Calu3 (cell line): ENCODE data around the gene MRPS25. TPM values are rescaled to one million over a fixed set of nuclear protein-coding genes. Genes with fewer than 3 reads are reported as not detected.

Experiments
- Bru-seq: library from RNA; stranded (reverse); fragments of 400-500 nt; gene quantifications from one replicate; lab custom pipeline; 2021; lab: Mats Ljungman, UMichigan
- BruChase-seq, 2 experiments: library from RNA; stranded (reverse); fragments of 400-500 nt; gene quantifications; one replicate each; lab custom pipeline; 2021; lab: Mats Ljungman, UMichigan
- BruUV-seq: library from RNA; stranded (reverse); fragments of 400-500 nt; replicated peaks from 2 replicates; lab custom pipeline; 2021; lab: Mats Ljungman, UMichigan
- CTCF ChIA-PET: fragments of 300-600 bp; sonication (Branson Sonifier 250); formaldehyde crosslinking; loops from one replicate; lab custom pipeline; 2022; ENCODE audit warnings: antibody characterized with exemption; lab: Charles Lee
- DNase-seq: peaks from one replicate; pipeline ENCODE4 v3.0.0; 2022
- H3K27ac Mint-ChIP-seq: one replicate; pipeline ENCODE4 v1.8.0; 2022; ENCODE audit warnings: mixed read lengths; ENCODE audit not compliant: unreplicated experiment
- H3K27me3 Mint-ChIP-seq: one replicate; pipeline ENCODE4 v1.8.0; 2022; ENCODE audit warnings: mixed read lengths; ENCODE audit not compliant: unreplicated experiment
- H3K36me3 Mint-ChIP-seq: one replicate; pipeline ENCODE4 v1.8.0; 2022; ENCODE audit warnings: mild to moderate bottlenecking, moderate library complexity, mixed read lengths; ENCODE audit not compliant: insufficient read depth, unreplicated experiment
- H3K4me1 Mint-ChIP-seq: one replicate; pipeline ENCODE4 v1.8.0; 2022; ENCODE audit warnings: mild to moderate bottlenecking, low read depth, mixed read lengths; ENCODE audit not compliant: unreplicated experiment
- H3K4me3 Mint-ChIP-seq: one replicate; pipeline ENCODE4 v1.8.0; 2022; ENCODE audit warnings: mild to moderate bottlenecking, low read depth, moderate library complexity, mixed read lengths; ENCODE audit not compliant: unreplicated experiment
- H3K9me3 Mint-ChIP-seq: one replicate; pipeline ENCODE4 v1.8.0; 2022; ENCODE audit warnings: low read depth, mixed read lengths; ENCODE audit not compliant: unreplicated experiment
- CTCF ChIP-seq: fragments of 200-600 bp; IDR thresholded peaks from one replicate; pipeline ENCODE4 v1.8.0; 2022; ENCODE audit warnings: antibody characterized with exemption; ENCODE audit not compliant: unreplicated experiment
- intact Hi-C: fragments of 100-400 bp; cut with micrococcal nuclease; formaldehyde crosslinking; loops from one replicate; pipeline ENCODE4 v1.10.0; 2022; ENCODE audit not compliant: unreplicated experiment
- long read RNA-seq: library from polyadenylated mRNA; stranded (forward); transcript quantifications from one replicate; pipeline ENCODE4 v2.0.0, GENCODE V29; 2022
- total RNA-seq: library from RNA; stranded (reverse); gene quantifications from 2 replicates; pipeline ENCODE4 v1.2.3, GENCODE V29; 2022

Gene MRPS25
- 51.8 and 56.6 TPM in 2 replicates for total RNA-seq
- Bru-seq, nascent RNA, result percentile 83 among the genes with signal in this experiment
- percentile 84 among the genes with signal in this experiment for BruChase-seq, experiment 1, labeled RNA remaining after a 6-hour chase
- BruChase-seq, experiment 2, labeled RNA remaining after a 2-hour chase, result percentile 88 among the genes with signal in this experiment
- long read RNA-seq, full-length matches to known transcripts, result 39 of 54 reads
- long read RNA-seq, partial matches to known transcripts, result 9 of 54 reads
- long read RNA-seq, other reads (novel, unspliced or antisense), result 6 of 54 reads

- CTCF ChIA-PET, result interaction anchor here (0.8 to 1.7 kb wide), 2 partner anchors 14 to 20 kb away, joined by 3 to 8 read pairs; no protein-coding TSS in a partner anchor
- H3K27ac Mint-ChIP-seq, result peak within 1 kb of the TSS; percentile 77
- peaks cover 17% of the 10 kb centered on the region for H3K36me3 Mint-ChIP-seq
- peak within 1 kb of the TSS; percentile 92 for H3K4me3 Mint-ChIP-seq
- DNase-seq, result peak; percentile 87
- TF ChIP-seq CTCF, result no peak
- intact Hi-C loops, result loop anchor here (5.0 kb wide), 1 partner anchor 138 kb away; no protein-coding TSS in a partner anchor
- no TSS peak for BruUV-seq
- no peaks in the 10 kb centered on the region for H3K27me3 Mint-ChIP-seq
- H3K9me3 Mint-ChIP-seq, result no peaks in the 10 kb centered on the region
- peaks cover 14% of the 10 kb centered on the region for H3K4me1 Mint-ChIP-seq
Measured at GRCh38 chr3:15064835-15065549, at the start of gene MRPS25. TSS of gene MRPS25 (minus strand) at chr3:15065315. CDS start at chr3:15065194, 121 bp downstream.

GRCh38 chr3:15113884-15114283, 48.8 kb upstream of the MRPS25 start:
- no peak for DNase-seq
- BruUV-seq, result no TSS peak
- Mint-ChIP-seq H3K9me3 (no peaks in the 10 kb centered on the region), H3K27ac (no peak overlapping the region), H3K36me3 (no peaks in the 10 kb centered on the region), H3K27me3 (peaks cover 27% of the 10 kb centered on the region), H3K4me1 (no peaks in the 10 kb centered on the region), H3K4me3 (no peak overlapping the region)
- CTCF ChIA-PET, result no interaction called here
- no peak for TF ChIP-seq CTCF
- intact Hi-C loops, result no loop called here

- no peak overlapping the region for H3K27ac Mint-ChIP-seq
- no TSS peak for BruUV-seq
- intact Hi-C loops, result no loop called here
- H3K4me1 Mint-ChIP-seq, result no peaks in the 10 kb centered on the region
- no peak for DNase-seq
- TF ChIP-seq CTCF, result no peak
- no peaks in the 10 kb centered on the region for H3K36me3 Mint-ChIP-seq
- no peak overlapping the region for H3K4me3 Mint-ChIP-seq
- CTCF ChIA-PET, result no interaction called here
- peaks cover 32% of the 10 kb centered on the region for H3K27me3 Mint-ChIP-seq
- H3K9me3 Mint-ChIP-seq, result no peaks in the 10 kb centered on the region
Measured at GRCh38 chr3:15113471-15113870, 48.4 kb upstream of the MRPS25 start.

- no peak for DNase-seq
- CTCF ChIA-PET, result no interaction called here
- peaks cover 13% of the 10 kb centered on the region for H3K4me1 Mint-ChIP-seq
- peaks cover 46% of the 10 kb centered on the region for H3K27me3 Mint-ChIP-seq
- no peak for TF ChIP-seq CTCF
- intact Hi-C loops, result no loop called here
- H3K27ac Mint-ChIP-seq, result no peak overlapping the region
- H3K4me3 Mint-ChIP-seq, result no peak overlapping the region
- no TSS peak for BruUV-seq
- H3K36me3 Mint-ChIP-seq, result peaks cover 5% of the 10 kb centered on the region
- H3K9me3 Mint-ChIP-seq, result no peaks in the 10 kb centered on the region
Measured at GRCh38 chr3:15112011-15112410, 46.9 kb upstream of the MRPS25 start.
